GM21786 (cell line): Measurements from ENCODE around the gene TWIST2.

Source experiments
- ATAC-seq: cut with Tn5 transposase; IDR thresholded peaks from one replicate; pipeline ENCODE4 v1.9.1; 2021; ENCODE audit not compliant: unreplicated experiment

Gene TWIST2

DNA sequence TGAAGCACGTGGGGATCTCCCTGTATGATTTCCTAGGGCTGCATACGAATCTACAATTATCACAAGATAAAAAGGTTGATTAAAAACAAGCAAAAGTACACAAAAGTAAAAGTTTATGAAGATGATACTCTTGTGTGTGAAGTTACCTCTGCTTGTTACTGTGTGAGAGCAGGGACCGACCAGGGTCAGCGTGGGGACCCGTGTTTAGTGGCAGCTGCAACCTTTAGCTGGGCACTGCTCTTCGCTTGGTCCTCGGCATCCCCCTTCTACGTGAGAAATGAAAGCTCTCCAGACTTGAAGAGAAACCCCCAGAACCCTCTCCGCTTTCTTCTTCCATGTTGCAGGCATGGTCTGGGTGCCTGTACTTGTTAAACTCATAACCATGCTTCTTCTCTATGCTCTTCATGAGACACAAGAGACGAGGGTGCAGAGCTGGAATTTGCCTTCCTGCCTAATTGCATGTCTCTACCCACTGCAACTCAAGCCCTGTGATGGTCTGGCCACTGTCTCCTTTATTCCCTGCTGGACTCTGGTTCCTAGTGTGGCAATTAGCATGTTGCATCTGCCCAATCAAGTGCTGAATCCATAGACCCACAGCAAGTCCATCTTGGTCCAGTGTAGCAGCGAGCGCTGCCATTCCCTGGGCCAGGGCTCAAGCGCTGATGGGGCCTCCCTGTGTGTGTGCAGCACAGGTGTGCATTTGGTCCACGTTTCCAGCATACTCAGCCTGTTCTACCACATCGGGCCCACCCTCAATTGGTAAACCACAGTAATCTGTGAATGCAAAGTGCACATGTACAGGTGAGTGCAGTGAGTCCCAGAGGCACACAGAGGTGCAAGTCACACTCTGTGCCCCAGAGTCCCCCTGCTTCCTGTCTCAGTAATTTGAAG, 88.5 kb downstream of the TWIST2 start:
- no peak for ATAC-seq

DNA sequence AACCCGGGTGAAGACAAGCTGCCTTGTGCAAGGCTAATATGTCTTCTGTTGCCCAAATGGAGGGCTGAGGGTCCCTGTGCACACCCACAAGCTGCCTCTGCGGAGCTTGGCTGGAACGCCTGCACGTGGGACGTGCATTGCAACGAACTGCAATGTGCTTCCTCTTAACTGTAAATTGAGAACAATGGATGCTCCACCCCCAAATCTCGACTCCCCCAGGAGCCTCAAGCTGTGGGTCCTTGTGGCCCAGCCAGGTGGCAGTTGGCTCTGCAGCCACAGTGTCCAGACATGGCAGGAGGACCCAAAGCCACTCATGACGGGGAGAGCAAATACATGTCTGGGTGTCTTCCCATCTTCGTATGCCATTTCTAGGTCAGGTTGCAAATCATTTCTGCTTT, 90.1 kb downstream of the TWIST2 start:
- ATAC-seq, result no peak

DNA sequence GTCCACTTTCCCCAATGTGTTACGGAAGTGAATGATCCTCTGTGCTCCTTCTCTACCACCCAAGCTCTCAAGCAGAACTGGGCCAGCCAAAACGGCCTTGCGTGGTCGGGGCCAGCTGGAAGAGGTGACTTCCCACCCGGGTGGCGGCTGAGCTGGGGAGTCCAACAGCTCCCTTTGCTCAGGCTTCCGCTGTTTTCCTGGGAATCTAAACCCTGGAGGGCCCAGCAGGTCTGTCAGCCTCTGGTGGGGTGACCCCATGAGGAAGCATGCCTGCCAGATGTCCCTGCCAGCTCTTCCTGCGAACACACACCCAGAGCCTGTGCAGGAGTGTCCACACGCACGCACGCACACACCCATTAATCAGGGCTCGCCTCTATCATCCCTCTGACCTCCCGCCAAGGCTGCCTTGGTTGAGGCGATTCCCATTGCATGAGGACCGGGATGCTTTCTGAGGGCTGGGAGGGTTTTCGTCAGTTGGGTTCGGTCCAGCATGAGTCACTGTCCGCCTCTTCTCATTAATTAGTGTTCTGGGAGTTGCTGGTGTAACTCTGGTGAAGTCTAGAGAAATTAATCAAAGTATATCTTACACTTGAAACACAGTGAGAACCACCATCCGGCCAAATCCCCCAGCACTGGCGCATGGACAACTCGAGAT, 90.6 kb downstream of the TWIST2 start:
- ATAC-seq, result no peak

DNA sequence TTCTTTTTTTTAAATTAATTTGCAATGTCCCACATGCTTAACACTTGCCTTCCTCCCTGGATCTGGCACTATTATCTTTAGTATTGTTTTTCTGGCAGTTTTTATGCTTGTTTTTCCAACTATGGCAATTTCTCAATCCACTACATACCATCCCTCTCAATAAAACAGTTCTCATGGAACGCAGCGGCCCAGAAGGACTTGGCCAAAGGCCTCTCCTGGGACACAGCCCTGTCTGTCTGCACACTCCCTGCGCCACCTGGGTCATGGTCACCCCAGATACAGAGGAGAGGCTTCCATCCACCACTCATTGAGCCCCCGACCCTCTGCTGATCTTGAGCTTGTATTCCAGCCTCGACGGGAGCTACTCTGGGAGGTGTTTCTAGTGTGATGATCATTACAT, 91.2 kb downstream of the TWIST2 start:
- no peak for ATAC-seq

DNA sequence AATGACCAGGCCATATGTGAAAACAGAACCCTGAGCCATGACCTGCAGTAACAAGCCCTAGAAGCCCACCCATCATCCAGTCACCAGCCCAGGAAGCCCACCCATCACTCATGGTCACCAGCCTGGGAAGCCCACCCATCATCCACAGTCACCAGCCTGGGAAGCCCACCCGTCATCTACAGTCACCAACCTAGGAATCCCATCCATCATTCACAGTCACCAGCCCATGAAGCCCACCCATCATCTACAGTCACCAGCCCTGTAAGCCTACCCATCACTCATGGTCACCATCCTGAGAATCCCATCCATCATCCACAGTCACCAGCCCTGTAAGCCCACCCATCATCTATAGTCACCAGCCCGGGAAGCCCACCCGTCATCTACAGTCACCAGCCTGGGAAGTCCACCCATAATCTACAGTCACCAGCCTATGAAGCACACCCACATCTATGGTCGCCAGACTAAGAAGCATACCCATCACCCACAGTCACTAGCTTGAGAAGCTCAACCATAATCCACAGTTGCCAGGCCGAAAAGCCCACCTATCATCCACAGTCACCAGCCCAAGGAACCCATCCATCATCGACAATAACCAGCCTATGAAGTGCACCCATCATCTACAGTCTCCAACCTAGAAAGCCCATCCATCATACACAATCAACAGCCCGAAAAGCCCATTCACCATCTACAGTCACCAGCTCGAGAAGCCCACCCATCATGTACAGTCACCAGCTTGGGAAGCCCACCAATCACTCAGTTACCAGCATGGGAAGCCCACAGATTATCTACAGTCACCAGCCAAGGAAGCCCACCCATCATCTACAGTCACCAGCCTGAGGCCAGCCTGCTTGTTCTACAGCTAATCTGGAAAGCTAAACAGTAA, 91.9 kb downstream of the TWIST2 start:
- ATAC-seq, result no peak

DNA sequence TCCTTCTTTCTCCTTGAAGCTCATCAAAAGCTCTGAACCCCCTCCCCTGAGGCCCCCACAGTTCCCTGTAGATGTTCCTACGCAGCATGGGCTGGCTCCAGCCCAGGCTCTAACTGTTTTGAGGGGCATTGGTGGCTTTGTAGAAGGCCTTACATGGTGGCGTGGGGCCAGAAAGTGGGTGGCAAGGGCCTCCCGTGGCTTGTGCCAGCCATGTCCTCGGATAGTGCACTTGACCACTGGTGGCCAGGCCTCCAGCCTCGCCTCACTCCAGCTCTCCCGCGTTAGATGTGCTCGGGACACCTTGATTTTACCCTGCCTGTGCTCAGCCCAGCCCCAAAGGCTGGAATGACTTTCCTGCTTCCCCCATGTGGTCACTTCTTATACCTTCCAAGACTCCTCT, 92.9 kb downstream of the TWIST2 start:
- ATAC-seq, result no peak

DNA sequence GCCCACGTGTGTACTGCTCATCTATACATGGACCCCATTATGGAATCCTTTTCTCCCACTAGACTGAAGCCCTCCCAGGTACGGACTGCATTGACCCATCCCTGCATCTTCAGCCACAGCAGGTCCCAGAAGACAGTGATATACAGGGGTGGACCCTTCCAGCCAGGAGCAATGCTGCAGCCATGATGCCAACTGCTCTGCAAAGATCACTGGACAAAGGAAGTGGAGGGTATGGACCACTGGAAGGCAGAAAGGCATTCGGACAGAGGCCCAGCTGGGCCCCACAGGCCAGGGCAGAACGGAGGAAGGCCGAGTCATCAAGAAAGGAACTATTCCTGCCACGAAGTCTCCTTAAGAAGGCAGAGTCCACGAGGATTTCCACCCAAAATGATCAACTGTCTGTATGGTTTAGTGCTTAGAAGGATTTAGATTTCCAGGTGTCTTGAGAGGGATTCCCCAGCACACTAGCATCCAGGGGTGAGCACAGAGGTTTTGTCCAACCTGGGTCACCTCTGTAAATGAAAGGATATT, 93.4 kb downstream of the TWIST2 start:
- ATAC-seq, result no peak

DNA sequence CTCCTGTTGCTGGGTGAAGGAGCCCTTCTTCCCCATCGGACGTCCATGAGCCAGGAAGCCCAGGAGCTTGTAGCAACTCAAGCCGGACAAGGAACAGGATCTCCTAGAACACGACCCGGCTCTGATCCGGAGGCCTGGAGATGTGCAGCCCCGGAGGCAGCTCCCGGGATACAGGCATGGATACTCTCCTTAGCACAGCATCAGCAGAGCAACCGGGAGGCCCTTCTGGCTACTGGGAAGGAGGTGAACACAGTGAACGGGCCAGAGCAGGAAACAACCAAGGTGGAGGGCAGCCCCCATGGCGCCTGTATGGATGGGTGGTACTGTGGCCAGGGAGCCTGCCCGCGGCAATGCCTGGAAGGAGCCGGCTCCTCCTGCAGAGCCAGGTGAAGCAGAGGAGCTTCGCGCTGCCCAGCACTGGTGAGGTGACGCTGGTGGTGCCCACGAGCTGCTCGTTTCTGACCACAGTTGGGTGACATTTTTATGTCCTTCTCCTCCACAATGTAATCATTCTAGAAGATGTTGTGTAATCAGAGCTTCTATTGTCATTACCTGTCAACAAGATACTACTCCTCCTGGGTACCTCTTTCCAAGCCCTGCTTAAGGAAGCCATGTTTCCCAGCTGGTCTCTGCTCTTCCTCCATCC, 94.3 kb downstream of the TWIST2 start:
- no peak for ATAC-seq

DNA sequence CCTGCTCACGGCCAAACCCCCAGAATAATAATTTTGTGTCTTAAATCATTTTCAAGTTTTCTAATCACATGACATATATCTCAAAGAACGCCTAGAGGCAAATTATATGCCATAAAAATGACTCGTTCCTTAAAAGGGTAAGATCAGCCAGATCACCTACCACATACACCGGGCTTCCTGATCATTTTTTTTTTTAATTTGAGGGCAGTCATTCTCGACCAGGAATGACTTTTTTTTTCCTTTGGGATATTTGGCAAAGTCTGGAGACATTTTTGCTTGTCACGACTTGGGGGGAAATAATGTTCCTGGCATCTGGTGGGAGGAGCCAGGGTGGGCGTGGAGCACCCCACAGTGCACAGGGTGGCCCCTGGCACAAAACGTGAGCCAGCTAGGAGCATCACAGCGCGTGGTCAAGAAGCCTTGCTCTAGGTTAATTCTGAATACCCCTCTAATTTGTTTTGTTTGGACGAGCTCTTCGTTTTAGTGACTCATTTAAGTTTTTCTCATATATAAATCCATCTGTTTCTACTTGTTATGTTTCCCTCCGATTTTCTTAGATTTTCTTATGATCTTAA, 94.9 kb downstream of the TWIST2 start:
- no peak for ATAC-seq

DNA sequence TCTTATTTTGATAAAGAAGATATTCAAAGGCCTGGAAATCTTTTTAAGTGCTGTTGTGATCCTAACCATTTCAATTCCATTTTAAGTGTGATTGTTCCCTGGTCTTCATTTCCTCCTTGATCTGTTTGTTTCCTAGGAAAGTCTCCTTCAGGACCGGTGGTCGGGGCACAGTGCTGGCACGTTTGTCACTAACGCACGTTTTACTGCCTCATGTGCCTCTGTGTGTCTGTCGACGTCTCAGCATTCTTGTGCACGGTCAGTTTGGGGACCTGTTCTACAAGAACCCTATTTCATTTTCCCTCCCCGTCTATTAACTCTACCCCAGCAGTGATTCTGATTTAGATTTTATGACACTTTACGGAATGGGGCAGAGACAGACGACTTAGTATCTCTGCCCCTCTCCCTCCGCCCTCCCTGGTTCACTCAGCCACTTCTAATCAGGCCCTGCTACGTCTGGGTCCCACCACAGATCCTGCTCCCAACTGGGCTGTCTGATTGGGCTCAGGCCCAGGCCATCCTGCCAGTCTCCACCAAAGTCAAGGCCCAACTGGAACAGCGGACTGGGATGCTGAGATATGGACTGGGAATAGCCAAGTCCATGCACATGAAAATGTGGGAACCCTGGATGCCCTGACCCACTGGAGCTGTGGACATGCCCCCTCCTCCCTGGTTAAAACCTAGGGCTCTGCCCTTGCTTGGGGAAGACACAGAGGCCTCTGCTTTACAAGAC, 95.6 kb downstream of the TWIST2 start:
- no peak for ATAC-seq

DNA sequence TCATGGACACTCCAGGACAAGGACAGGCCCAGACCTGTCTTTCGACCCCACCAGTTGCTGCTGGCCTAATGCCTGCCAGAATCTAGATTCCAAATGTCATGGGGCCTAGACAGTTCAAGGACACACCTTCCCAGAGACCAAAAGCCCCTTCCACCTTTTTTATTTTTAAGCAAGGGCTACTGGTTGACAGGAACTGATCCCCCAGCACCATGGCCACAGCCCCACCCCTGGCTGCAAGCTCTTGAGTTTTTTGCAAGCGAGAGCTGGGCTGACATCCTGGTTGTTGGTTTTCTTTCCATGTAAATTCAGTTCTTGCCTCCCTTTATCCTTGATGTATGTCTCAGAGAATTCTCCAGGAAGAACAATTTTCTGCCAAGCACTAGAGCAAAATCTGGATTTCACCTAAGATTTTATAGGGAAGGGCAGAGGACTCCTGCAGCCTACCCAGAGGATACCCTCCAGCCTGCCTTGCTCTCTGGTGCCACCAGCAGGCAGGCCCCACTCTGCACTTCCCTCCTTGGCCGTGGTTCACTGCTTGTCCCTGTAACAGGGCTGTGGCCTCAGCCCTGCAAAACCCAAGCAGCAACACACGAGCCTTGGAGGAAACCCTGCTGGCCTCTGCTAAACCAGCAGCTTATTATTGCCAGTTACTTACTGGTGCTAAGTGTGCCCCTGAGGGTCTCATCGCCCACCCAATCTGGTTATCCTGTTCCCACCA, 97.7 kb downstream of the TWIST2 start:
- no peak for ATAC-seq

DNA sequence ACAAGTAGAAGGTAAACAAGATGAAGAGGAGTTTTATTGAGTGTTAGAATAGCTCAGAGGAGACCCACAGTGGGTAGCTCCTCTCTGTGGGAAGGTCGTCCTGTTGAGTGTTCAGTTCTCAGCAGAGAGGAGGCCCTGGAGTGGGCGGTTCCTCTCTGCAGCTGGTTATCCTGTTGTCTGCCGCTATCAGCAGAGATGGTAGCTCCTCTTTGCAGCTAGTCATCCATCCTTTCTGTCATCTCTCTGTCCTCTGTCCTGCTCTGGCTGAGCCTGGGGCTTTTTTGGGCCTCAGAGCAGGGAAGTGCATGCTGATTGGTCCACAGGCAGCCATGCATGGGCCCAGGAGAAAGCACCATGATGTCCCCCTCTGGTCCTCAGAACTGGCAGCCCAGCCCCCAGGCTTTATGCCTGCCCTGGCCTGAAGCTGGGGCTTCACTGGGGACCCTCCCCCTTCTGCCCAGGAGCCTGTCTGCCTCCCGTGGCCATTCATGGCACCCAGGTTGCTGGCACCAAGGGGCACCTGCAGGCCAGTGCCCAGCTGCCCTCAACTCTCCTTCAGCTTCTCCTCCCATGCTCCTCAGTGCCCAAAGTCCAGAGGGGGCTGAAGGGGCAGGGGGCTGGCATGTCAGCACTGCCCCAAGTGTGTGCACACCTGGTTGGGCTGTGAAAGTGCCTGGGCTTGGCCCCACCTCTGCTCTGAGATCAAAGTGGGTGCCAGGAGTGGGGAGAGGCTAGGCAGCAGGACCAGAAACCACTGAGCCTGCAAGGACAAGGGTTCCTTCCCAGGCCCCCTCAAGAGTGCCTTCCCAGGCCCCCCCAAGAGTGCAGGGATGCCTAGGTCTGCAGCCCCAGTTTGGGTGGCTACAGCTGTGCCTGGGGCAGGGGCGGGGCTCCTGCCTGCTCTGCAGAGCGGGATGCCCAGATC, 98.7 kb downstream of the TWIST2 start:
- no peak for ATAC-seq

DNA sequence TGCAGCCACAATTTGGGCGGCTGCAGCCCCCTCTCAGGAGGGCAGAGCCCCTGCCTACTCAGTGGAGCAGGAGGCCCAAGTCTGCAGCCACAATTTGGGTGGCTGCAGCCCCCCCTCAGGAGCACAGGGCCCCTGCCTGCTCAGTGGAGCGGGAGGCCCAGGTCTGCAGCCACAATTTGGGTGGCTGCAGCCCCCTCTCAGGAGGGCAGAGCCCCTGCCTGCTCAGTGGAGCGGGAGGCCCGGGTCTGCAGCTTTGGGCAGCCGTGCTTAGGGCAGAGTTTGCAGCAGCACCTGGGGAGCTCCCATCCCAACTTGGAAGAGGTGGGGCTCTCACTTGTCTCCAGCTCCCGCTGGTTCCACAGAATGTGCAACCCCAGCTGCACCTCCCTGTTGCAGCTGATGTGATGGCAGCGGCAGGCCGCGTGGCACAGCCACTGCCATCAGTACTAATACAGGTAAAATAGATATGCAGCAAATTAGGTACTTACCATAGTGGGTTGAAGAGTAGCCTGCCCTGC, 99.4 kb downstream of the TWIST2 start:
- ATAC-seq, result no peak

DNA sequence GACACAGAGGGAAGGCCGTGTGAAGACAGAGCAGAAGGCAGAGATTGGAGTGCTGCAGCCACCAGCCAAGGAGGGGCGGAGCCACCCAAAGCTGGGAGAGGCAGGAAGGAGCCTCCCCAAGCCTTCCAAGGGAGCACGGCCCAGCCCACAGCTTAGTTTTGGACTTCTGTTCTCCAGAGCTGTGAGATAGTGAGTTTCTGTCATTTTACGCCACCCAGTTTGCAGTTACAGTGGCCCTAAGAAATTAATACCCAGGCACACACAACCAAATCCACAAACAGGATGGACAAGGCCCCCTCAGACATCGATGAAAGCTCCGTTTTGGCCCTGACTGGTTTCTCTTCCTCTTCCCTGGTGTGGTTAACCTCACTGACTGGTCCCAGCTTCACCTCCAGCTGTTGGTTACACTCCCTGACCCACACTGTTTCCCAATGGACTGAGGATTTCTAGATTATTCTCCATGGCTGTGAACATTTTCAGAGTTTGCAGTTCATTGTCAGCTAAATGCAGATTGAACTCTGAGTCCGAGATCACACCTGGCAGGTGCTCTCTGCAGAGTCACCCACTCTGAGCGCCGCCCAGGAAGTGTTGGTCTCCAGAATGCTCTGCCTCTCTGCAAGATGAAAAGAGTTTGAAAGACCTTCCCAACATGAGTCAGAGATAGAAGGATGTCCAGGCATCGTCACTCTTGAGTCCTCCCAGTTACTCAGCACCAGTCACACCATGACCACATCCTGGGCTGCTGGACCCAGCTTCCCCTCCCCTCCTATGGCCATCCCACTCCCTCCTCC, 100.2 kb downstream of the TWIST2 start:
- ATAC-seq, result no peak

DNA sequence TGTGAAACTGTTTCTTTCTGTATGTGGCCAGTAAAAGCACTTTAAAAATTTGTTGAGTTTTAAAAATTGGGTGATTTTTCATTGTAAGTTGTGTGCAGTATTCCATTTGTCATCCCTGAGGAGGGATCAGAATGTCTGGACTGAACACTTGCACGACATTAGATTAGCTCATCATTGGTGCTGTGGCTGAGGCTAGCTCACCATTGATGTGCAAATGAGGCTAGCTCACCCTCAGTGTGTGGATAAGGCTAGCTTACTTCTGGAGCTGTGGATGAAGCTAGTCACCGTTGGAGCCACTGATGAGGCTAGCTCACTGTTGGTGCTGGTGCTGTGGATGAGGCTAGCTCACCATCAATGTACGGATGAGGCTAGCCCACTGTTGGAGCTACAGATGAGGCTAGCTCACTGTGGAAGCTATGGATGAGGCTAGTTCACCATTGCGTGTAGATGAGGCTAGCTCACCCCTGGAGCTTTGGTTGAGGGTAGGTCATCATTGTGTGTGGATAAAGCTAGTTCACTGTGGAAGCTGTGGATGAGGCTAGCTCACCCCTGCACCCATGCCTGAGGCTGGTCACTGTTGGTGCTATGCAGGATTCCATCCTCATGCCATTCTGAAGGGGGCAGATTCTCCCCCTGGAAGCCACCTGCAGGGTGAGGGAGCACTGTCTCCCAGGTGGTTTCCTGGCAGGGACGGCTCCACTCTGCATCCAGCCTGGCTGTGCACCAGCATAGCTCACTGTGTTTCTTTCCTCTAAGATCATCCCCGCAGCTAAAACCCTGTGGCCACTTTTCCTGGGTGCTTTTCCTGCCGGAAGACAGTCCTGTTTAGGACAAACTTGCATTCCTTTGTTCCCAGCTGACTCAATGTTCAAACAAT, 101.1 kb downstream of the TWIST2 start:
- no peak for ATAC-seq

DNA sequence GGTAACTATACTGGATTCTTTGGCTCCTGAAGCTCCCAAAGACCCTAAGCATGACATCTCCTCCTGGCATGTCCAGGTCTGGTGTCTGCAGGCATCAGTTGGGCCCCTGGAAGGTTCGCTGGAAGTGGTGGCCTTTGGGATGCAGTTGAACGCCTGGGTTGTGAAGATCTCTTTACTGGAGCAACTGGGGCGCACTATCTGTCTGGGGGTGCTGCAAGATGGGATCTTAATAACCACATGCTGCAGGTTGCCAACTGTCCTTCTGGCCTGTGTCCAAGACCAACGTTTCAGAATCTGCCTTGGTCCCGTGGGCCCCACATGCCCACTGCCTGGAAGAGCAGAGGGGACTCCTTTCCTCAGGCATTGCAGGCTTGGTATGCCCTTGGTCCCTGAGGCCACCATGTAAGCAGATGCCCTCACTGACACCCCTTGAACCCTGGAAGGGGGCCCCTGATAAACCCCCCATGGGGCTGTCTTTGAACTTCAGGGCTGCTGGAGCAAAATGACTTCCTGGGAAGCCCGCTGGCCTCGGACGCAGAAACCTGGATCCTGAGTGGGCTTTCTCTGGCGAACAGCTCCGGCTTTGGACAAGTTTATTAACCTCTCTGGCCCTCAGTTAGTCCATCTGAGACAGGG, 101.9 kb downstream of the TWIST2 start:
- ATAC-seq, result no peak
